Measurements from ENCODE around the gene TNFRSF8.

TNFRSF8 gene

DNA sequence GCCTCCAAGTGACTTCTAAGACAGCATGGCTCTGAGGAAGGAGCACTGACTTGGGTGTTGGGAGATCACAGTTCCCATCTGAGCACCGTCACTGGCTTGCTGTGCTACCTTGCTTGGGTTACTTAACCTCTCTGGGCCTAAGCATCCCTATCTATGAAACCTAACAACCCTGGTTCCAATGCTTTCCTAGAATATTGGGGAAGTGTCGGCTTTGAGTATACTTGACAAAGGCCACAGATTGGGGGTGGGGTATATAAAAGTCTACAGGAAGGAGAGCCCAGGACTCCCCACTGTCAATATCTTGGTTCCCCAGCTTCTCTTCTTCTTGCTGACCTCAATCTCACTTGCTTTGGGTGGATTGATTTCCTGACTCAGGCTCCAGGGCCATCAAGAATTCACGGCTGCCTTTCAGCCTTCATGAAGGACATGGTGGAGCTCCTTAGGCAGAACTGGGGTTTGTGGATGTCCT lies 110.0 kb downstream of the TNFRSF8 start:
- no peak for DNase-seq (ENCODE audit: low read depth, low spot score)

DNA sequence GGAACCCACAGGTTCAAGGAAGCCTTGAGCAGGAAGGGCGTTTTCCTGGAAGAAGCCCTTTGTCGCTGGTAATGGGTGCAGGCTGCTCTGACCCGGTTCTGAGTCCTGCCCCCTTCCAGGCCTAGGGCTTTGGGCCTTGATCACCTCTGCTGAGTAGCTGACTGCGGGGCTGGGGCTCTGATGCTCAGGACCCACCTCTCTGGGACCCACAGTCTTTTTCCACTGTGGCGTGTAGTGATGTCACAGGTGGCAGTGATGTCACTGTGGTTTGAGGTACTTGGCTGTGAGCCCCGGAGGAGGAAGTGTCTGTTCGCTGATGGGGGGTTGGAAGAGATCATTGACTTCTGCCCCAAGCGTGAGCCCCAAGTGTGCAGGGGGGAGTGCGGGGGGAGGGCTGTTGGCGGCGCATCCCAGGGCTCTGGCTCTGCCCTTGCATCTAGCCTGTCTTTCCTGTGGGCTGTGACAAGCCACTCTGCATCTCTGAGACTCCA lies 110.6 kb downstream of the TNFRSF8 start:
- DNase-seq (ENCODE audit: low read depth, low spot score): no peak

DNA sequence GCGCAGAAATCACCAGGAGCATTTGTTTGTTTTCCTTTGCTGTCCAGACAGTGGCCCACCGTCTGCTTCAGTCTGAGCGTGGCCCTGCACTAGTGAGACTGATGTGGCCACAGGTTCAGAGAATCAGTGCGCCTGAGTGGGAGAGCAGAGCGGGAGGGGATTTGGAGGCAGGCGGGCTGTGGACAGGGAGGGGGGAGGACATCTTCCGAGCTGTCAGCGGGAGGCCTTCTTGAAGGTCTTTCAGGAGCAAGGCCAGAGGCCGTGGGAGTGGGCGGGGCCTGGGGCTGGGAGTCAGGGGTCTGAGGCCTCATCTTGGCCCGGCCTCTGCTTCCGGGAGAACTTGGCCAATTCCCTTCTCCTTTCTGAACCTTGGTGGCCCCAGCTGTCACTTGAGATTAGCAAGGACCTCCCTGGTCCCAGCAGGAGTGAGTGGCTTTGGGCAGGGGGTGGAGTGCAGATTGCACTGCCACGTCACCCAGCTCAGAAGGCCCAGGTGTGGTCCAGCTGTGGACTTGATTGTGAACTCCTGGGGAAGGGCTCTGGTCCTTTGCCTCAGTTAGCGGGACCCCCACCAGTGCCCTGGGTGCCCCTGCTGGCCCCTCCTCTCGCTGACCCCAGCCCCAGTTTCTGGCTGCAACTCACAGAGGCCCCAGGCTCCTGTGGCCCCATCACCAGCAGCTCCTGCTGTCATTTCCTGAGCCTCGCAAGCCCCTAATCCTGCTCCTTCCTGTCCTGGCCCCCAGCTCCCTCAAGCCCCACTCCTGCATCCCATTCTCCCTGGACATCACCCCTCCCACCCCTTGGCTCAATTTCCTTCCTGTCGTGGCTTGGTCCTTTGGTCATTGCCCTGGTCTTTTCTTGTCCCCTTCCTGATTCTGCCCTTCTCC lies 112.1 kb downstream of the TNFRSF8 start:
- no peak for DNase-seq (ENCODE audit: low read depth, low spot score)

DNA sequence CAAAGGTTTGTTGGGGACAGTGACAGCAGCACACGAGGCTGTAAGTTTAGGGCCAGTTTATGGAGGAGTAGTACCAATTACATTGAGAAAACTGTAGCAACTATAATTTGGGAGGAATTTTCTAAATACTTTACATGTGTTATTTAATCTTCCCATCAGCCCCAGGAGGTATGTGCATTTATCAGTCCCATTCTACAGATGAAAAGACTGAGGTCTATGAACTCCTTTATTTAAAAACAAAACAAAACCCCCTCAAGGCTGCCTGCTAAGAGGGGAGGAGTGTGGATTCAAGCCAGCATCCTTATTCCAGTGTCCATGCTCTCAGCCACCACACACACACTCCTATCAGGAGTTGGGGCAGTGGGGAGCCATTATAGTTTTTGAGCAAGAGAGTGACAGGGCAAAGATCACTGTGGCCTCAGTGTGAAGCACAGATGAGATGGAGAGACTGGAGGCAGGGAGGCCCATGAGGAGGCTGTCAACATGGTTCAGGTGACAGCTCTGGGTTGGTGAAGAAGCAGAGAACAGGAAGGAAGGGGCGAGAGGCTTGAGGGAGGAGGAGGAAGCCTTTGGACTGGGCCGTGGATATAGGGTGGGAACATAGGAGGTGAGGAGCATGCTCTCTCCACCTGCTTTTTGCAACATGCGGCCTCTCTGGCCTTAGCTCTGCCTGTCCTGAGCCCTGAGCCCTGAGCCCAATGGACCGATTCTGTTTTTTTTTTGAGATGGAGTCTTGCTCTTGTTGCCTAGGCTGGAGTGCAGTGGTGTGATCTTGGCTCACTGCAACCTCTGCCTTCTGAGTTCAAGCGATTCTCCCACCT lies 113.4 kb downstream of the TNFRSF8 start:
- no peak for DNase-seq (ENCODE audit: low read depth, low spot score)

DNA sequence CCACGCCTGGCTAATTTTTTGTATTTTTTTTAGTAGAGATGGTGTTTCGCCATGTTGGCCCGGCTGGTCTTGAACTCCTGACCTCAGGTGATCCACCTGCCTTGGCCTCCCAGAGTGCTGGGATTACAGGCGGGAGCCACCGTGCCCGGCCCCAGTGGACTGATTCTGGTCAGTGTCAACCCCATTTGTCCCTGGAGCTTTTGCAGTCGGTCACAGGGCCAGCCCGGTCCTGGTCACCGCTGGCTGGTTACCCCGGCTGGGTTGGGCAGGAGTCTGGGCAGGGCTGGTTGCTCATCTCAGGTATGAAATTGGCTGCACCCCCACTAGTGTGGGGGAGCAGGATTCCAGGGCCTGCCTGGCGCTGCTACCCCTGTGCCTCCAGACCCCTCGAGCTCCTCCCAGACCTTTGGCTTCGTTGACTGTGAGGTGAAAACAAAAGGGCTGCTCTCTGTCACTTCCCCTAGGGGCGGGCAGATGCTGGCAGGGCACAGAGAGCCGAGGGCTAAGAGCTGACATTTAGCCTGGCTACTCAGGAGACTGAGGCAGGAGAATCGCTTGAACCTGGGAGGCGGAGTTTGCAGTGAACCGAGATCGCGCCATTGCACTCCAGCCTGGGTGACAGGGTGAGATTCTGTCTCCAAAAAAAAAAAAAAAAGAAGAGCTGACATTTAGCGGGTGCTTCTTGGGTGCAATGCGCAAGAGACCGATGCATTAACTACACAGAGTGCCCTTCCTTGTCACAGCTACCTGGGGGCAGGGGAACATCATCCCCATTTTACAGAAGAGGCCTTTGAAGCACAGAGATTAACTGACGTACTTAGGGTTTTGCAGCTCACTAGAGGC lies 114.3 kb downstream of the TNFRSF8 start:
- DNase-seq (ENCODE audit: low read depth, low spot score): no peak

DNA sequence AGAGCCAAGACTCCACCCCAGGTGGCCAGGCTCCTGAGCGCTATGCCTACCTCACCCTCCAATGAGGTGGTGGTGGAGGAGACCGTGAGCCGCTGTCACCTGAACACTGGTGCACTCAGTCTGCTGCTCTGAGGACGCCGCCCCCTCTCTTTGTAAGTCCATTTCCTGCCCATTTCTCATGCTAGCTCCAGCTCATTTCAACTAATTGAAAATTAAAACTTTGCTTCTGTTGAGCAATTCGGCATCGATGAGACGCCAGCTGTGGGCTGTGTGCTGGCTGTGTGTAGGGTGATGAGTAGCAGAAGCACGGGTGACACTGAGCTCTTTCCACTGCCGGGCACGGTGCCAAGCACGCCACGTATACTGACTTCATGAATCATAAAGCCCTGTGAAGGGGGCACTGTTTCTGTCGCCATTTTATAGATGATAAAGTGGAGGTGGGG lies 114.9 kb downstream of the TNFRSF8 start:
- peak; percentile 77 for DNase-seq (ENCODE audit: low read depth, low spot score)

DNA sequence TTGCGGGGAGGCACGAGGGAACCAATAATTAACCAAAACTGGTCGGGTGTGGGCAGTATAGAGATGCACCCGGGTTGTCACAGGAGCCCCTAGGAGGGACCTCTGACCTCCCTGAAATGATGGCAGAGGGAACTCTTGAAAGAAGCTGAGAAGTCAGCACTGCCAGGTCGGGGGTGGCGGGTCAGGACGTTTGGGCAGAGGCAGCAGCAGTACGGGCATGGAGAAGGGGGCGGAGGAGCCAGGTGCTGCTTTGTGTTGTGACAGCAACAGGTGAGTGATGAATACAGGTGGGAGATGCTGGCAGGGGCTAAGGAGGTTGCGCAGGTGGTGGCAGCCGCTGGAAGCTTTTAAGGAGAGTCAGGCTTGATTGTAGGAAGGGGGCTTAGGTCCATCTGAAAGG lies 115.4 kb downstream of the TNFRSF8 start:
- DNase-seq (ENCODE audit: low read depth, low spot score): no peak

DNA sequence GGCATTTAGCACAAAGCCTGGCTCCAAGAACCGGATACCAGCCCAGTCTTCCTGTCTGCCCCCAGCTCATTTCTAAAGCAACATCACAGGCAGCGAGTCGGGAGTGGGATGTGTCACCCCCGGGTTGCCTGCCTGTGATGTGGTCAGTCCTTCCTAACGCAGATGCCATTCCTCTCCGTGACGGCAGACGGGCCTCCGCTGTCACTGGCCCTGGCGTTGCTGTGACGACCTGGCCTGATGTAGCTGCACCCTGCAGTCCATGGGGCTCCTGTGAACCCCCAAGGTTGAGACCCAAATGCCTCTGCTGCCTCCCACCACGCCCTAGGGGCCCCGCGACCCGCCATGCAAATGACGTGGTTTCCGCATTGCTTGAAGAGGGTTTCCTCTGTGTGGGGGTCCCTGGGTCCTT lies 116.0 kb downstream of the TNFRSF8 start:
- peak; percentile 90 for DNase-seq (ENCODE audit: low read depth, low spot score)

DNA sequence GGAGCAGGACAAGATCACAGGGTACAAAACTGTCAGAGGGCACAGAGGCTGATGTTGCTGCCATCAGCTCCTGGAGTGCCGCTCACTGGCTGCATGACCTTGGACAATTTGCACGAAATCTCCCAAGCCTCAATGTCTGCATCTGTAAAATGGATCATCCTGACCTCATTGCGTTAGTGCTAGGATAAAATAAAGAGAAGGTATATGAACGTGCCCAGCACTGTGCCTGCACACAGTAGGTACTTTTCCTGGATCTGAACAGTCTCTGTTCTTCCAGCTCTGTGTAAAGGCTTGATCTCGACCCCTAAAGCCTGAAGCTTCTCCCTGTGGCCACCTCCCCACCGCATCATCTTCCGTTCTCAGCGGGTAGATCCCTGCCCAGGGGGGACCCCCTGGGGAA lies 116.6 kb downstream of the TNFRSF8 start:
- DNase-seq (ENCODE audit: low read depth, low spot score): no peak

DNA sequence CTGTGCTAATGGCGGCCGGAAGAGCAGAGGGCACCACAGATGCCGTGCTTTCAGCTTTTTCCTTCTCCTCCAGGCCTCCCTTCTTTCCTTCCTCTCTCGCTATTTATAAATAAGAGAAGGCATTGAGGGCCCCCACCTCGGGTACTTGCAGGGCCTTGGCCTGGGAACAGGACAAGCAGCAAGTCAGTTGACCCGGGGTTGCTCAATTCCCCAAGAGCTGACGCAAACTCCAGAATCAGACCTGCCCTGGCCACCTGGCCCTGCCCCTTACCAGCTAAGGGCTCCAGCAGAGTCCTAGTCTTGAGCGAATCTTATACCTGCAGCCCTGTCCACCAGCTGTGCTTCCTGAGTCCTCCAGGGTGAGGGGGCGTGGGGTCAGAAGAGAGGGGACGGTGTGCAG lies 117.2 kb downstream of the TNFRSF8 start:
- DNase-seq (ENCODE audit: low read depth, low spot score): no peak

DNA sequence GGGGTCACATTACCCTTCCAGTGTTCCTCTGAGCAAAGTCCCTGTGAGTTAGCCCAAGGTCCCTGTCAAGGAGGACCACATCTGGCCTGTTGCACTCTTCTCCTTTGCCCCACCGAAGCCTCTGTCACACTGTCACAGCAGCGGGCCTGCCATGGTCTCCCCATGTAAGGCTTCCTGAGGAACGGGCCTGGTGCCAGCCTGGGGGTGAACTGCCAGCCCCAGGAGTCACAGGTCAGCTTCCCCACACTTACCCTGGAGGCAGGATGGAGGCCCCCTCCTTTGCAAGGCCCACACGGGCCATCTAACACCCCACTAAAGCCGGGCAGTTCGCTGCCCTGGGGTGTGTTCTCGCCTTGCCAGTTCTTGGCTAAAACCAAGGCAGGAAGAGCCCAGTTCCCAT lies 117.8 kb downstream of the TNFRSF8 start:
- no peak for DNase-seq (ENCODE audit: low read depth, low spot score)

DNA sequence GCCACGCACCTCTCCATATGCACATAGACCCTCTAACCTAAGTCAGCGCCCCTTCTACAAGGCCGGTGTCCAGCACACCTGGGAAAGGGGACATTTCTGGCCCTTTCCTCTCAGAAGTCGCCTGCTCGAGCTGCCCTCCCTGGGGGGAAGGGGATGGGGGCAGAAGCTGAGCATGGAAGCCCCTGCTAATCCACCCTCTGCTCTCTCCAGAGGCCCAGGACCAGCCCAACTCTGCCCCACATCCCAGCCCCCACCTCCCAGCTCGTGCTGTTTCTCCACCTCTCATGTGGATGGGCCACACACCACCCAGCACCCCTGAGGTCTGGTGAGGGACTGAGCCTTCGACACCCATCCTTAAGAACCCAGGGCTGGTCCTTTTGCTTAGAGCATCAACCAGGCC lies 118.5 kb downstream of the TNFRSF8 start:
- no peak for DNase-seq (ENCODE audit: low read depth, low spot score)

DNA sequence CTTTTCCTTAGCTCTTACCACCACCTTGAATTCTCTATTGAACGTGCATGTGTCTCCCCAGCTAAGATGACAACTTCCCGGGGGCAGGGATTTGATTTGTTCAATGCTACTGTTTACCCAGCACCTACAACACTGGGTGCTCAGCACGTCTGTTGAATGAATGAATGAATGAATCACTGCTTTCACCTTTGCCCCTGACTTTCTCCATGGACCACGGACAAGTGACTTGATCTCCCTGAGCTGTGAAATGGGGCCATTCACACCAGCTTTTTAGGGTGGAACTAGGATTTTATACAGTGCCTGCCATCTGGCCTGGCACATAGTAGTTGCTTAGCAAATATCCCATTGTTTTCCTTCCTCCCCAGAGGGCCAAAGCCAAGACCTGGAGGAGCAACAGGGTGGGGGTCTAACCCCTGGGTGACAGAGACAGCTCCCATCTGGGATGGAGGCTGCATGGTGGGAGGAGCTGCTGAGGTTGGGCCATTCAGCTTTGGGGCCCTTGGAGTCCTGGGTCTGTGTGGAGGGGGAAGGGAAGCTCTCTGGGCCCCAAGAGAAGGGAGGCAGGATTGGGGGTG lies 119.4 kb downstream of the TNFRSF8 start:
- no peak for DNase-seq (ENCODE audit: low read depth, low spot score)

DNA sequence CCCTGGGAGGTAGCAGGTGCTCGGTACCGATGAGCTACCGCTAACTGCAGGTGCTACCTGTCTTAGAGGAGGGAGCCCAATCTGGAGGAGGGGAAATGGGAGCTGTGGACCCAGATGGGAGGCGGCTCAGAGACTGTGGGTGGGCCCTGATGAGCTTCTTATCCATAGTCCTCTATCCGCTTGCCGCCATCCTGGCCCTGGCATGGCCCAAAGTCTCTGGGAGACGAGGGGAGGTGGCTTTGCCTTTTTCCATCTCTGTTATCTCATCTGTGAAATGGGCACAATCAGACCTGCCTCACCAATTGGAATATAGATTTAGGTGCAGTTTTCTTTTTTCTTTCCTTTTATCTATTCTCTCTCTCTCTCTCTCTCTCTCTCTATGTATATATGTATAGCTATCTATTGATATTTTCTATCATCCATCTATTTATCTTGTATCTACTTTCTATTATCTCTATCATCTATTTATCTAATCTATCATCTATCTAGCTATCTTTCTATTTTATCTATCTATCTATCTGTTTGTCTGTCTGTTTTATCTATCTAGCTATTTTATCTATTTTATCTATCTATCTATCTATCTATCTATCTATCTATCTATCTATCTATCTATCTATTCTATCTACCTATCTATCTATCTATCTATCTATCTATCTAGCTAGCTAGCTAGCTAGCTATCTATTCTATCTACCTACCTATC lies 120.1 kb downstream of the TNFRSF8 start:
- no peak for DNase-seq (ENCODE audit: low read depth, low spot score)

DNA sequence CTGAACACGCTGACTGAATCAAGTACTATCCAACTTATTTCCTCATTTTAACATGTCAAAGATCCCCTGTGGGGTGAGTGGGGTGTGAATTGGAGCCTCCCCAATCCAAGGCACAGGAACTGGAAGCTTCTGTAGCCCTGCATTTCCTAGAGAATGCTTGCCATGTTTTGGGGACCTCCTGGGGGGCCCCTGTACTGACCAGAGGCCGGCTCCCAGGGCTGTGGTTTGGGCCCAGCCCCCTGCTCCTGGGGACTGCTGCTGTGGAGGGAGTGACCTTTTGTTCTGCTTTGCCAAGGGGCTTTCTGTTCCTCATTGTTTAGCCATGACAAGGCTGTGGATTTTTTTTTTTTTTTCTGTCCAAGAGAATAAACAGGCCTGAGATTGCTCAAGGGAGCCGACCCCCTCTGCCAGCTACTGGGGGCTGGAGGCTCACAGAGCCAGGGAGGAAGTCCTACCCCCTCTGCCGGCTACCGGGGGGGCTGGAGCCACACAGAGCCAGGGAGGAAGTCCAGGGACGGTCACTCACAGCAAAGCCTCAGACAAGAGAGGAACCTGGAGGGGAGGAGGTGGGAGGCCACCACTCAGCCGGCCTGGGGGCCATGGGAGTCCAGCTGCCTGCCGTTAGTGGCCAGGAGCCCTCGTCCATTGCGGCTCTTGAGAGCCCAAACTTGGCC lies 121.0 kb downstream of the TNFRSF8 start:
- peak; percentile 88 for DNase-seq (ENCODE audit: low read depth, low spot score)

DNA sequence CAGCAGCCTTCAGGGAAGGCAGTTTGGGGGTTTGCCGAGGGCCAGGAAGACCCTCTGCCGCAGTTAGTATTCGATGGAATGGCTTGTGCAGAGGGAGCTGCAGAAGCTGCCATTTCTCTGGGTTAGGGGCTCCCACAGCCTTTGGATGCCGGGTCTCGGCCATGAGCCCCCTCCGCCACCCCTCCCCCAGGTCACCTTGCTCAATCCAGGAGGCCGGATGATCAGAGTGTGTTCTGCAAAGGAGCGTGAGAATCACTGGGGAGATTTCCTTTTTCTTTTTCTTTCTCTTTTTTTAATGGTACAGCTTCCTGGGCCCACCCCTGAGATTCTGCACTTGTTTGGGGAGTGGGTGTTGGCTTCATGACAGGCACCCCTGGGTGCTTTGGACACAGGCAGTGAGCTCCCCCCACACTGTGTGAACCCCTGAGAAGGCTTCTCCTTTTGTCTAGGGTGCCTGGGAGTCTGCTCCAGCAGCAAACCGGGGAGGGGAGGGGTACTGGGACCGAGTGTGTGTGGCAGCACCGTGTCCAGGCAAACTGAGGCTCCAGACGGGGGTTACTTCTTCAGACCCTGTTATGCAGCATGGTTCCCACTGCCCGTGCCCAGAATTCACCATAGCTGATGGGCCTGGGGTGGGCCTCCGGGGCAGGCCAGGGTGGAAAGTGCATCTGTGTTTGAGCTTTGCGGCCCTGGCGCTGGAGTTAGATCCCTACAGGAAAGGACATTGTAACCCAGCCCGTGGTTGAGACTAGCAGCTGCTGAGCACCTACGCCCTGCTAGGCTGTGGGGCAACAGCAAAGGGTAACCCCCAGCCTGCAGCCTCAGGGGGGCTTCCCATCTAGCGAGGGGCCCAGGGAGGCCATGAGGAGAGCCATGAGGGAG lies 122.2 kb downstream of the TNFRSF8 start:
- DNase-seq (ENCODE audit: low read depth, low spot score): no peak

DNA sequence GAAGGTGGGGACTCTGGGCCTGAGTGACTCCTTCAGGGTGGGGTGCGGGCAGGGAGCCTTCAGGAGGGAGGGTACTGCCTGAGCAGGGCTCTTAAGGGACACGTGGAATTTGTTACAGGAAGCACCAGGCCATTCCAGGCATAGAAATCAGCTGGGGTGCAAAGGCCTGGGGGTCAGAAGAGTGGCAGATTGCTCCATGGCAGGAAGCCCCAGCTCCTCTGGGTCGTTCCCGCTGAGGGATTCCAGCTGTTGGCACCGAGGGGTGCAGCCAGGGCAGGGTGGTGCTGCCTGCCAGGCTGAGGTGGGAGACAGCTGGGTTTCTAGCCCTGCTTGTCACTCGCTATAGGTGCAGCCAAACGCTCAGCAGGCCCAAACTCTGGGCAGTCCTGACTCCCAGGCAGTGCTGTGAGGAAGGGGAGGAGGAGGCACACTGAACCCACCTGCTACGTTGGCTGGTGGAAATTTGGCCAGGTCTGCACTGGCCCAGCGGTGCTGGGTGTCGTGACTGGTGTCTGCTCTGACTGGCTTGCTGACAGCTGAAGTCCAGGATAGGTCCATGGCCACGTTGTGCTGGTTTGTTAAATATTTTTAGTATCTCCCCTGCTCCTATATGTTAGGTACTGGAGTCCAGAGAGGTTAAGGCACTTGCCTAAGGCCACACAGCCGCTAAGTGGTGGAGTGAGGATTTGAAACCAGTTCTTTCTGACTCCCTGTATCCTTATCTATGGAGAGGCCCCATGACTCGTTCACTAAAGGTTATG lies 123.0 kb downstream of the TNFRSF8 start:
- DNase-seq (ENCODE audit: low read depth, low spot score): no peak

DNA sequence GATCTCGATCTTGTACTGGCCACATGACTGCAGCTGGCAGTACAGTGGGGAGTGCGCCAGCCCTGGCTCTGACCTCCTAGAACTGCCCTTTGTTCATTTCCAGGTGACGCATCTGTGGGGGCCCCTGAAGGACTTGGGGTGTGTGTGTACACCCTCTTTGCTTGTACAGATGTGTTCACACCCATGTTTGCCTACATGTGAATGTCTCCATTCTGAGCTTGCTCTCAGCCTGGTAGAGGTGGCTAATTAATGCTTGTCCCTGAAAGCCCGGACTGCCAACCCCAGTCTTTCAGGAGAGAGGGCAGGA lies 123.5 kb downstream of the TNFRSF8 start:
- DNase-seq (ENCODE audit: low read depth, low spot score): no peak
